Activated B cell treated with CpG ODN at 0.5 μM for 24 hours (primary cell): ENCODE measurements around the gene PRR15L. TPM values are rescaled to one million over a fixed set of nuclear protein-coding genes. Genes with fewer than 3 reads are reported as not detected.
"Not testable (repeated sequence)": the region's sequence is repeated elsewhere in the genome, so short reads cannot be mapped to it uniquely, and the experiment has no call there.

ENCODE experiments used
- ATAC-seq: fragments of 200-7000 bp; cut with Tn5 transposase; one replicate; pipeline ENCODE4 v1.10.0; 2021; ENCODE audit warnings: low read depth, mild to moderate bottlenecking, moderate library complexity
- CTCF ChIA-PET: fragments of 350-600 bp; sonication (Branson Sonifier 250); formaldehyde crosslinking; loops from one replicate; lab custom pipeline; 2021; ENCODE audit warnings: antibody characterized with exemption; lab: Charles Lee
- POLR2A ChIA-PET: fragments of 350-600 bp; sonication (Branson Sonifier 250); formaldehyde crosslinking; loops from one replicate; lab custom pipeline; 2021; ENCODE audit warnings: antibody characterized with exemption; lab: Charles Lee
- DNase-seq: peaks from one replicate; pipeline ENCODE4 v3.0.0; 2022
- H3K27ac Mint-ChIP-seq: one replicate; pipeline ENCODE4 v1.8.0; 2020; ENCODE audit warnings: mixed read lengths
- H3K27me3 Mint-ChIP-seq: one replicate; pipeline ENCODE4 v1.8.0; 2021; ENCODE audit warnings: mixed read lengths
- H3K36me3 Mint-ChIP-seq: one replicate; pipeline ENCODE4 v1.8.0; 2021; ENCODE audit warnings: low read depth, mixed read lengths
- H3K4me1 Mint-ChIP-seq: one replicate; pipeline ENCODE4 v1.8.0; 2021; ENCODE audit warnings: mixed read lengths
- H3K4me3 Mint-ChIP-seq: one replicate; pipeline ENCODE4 v1.8.0; 2020; ENCODE audit warnings: mild to moderate bottlenecking, mixed read lengths
- H3K9me3 Mint-ChIP-seq: one replicate; pipeline ENCODE4 v1.8.0; 2020; ENCODE audit warnings: mixed read lengths
- CTCF ChIP-seq: fragments of 200-600 bp; IDR thresholded peaks from one replicate; pipeline ENCODE4 v1.8.0; 2022; ENCODE audit warnings: antibody characterized with exemption, mild to moderate bottlenecking
- intact Hi-C: fragments of 100-400 bp; cut with micrococcal nuclease; formaldehyde crosslinking; loops from one replicate; pipeline ENCODE4 v1.15.1; 2024
- total RNA-seq: library from RNA; stranded (reverse); gene quantifications from 2 replicates; pipeline ENCODE4 v1.2.3, GENCODE V29; 2022

Gene PRR15L
- total RNA-seq, 1 donor from 2014 or later = not detected

DNA sequence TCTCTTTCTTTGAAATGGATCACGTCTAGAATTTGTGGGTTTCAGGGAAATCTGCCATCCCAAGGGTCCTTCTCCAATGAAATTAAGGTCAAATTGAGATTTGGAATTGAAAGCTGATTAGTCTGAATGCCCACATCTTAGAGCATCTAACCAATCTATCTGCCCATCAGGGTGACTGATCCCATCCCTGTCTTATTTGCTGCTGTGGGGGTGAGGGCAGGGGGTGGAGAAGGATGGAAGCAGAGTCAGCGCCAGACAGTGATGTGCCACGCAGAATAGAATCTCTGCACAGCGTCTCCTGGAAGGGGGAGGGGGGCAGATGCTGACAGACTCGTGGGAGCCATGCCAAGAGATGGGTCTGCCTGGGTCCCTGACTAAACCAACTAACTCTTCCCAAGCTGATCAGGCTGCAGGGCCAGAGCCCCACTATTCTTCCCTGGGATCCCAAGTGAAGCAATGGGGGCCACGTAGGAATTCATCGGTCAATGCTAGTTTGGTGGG is 45.3 kb upstream of the PRR15L start:
- ATAC-seq (no peak), DNase-seq (no peak)
- Mint-ChIP-seq H3K36me3 (no peaks in the 10 kb centered on the region), H3K4me3 (no peak overlapping the region), H3K27ac (no peak overlapping the region), H3K4me1 (peaks cover 4% of the 10 kb centered on the region), H3K9me3 (no peaks in the 10 kb centered on the region), H3K27me3 (peaks cover 5% of the 10 kb centered on the region)
- intact Hi-C loops = no loop called here
- ChIA-PET POLR2A (interaction anchor here (0.7 to 1.3 kb wide), 4 partner anchors 9 to 107 kb away, joined by 3 to 5 read pairs (median 4); partner anchors contain the start of gene SP2), CTCF (interaction anchor here (0.6 kb wide), 1 partner anchor 23 kb away, joined by 3 read pairs; no protein-coding TSS in a partner anchor)
- no peak for TF ChIP-seq CTCF

DNA sequence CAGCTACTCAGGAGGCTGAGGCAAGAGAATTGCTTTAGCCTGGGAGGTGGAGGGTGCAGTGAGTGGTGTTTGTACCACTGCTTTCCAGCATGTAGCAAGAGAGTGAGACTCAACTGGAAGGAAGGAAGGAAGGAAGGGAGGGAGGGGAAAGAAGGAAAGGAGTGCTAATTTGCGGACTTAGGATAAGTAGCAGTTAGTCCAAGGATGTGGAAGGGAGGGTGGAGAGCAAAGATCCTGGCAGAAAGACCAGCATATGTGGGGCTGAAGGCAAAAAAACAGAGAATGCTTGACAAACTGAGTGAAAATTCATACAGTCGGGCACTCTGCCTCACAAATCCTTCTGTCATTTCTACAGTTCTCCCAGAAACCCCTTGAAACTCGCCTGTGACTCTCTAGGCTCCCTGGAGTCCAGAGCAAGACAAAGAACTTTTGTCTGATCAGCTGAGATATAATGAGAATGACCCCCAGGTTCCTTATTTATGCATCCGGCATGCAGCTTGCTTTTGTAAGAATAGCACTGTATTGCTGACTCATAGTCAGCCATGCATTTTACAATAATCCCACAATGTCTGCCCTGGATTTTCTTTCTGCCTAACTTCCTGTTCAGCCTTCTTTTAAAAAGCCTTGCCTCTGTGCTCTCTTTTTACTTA is 44.7 kb upstream of the PRR15L start:
- no peaks in the 10 kb centered on the region for H3K36me3 Mint-ChIP-seq
- H3K27me3 Mint-ChIP-seq = peaks cover 5% of the 10 kb centered on the region
- peaks cover 4% of the 10 kb centered on the region for H3K4me1 Mint-ChIP-seq
- ATAC-seq (peak; percentile 56), DNase-seq (no peak)
- no peak overlapping the region for H3K27ac Mint-ChIP-seq
- intact Hi-C loops = no loop called here
- no peak for TF ChIP-seq CTCF
- no peaks in the 10 kb centered on the region for H3K9me3 Mint-ChIP-seq
- ChIA-PET CTCF (interaction anchor here (0.6 kb wide), 1 partner anchor 23 kb away, joined by 3 read pairs; no protein-coding TSS in a partner anchor), POLR2A (interaction anchor here (0.7 to 1.3 kb wide), 3 partner anchors 9 to 90 kb away, joined by 3 to 5 read pairs (median 4); no protein-coding TSS in a partner anchor)
- no peak overlapping the region for H3K4me3 Mint-ChIP-seq

GRCh38 chr17:48001657-48002056 is 44.0 kb upstream of the PRR15L start:
- H3K36me3 Mint-ChIP-seq, intact Hi-C loops, CTCF ChIA-PET, H3K9me3 Mint-ChIP-seq, H3K4me3 Mint-ChIP-seq, H3K4me1 Mint-ChIP-seq, DNase-seq, H3K27ac Mint-ChIP-seq, ATAC-seq, H3K27me3 Mint-ChIP-seq, POLR2A ChIA-PET: not testable (repeated sequence)

DNA sequence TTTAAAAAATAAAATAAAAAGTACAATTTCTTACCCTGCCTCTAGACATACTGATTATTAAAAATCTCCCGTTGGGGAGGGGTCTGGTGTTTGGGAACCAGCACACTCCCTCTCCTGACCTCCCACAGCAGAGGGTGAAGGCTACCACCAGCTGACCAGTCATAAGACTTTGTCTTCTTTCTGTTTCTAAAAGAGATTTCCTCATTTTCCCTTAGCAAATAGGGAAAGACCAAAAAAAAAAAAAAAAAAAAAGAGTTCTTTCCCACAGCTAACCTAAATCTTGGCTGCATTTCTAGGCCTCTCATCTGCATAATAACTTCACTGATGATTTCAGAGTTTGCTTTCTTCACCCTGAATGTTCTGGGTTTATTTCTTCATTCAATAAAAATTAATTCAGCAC is 43.5 kb upstream of the PRR15L start:
- H3K27ac Mint-ChIP-seq = no peak overlapping the region
- intact Hi-C loops = no loop called here
- ChIA-PET POLR2A (no interaction called here), CTCF (no interaction called here)
- TF ChIP-seq CTCF = no peak
- H3K27me3 Mint-ChIP-seq = peaks cover 2% of the 10 kb centered on the region
- peaks cover 4% of the 10 kb centered on the region for H3K4me1 Mint-ChIP-seq
- no peak overlapping the region for H3K4me3 Mint-ChIP-seq
- DNase-seq = no peak
- H3K9me3 Mint-ChIP-seq = no peaks in the 10 kb centered on the region
- no peak for ATAC-seq
- no peaks in the 10 kb centered on the region for H3K36me3 Mint-ChIP-seq

DNA sequence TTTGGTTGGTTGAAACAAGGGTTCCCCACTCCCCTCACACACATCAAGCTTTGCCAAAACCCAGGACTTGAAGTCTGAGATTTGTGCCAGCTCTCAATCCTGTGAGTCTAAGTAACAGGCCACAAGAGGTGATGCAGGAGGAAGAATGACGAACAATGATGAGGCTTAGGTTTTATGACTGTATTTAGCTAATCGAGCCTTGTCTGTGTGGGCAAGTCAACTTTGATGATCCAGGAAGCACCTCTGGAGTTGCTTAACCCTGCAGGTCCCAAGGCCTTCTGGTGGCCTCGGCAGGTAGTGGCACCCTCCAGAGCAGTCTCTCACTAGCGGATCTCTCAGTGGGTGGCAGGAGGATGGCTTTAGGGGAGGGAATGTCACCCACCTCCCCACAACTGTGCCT is 41.9 kb upstream of the PRR15L start:
- Mint-ChIP-seq H3K27ac (no peak overlapping the region), H3K4me3 (no peak overlapping the region), H3K4me1 (peaks cover 4% of the 10 kb centered on the region), H3K9me3 (no peaks in the 10 kb centered on the region), H3K27me3 (no peaks in the 10 kb centered on the region), H3K36me3 (no peaks in the 10 kb centered on the region)
- DNase-seq (no peak), ATAC-seq (no peak)
- intact Hi-C loops = no loop called here
- CTCF ChIA-PET = interaction anchor here (0.6 to 1.0 kb wide), 2 partner anchors 21 to 27 kb away, joined by 3 read pairs; no protein-coding TSS in a partner anchor
- POLR2A ChIA-PET = no interaction called here
- TF ChIP-seq CTCF = no peak
